Ascending aorta (tissue), 2 donors: ENCODE results near the gene DYNC1LI2. TPM values are rescaled to one million over a fixed set of nuclear protein-coding genes. Genes with fewer than 3 reads are reported as not detected.

Experiments
- DNase-seq, 2 donors: peaks; one replicate each; pipeline ENCODE4 v3.0.0-alpha.2; 2019; ENCODE audit warnings: low spot score in 2 of 2
- H3K27ac ChIP-seq, 2 donors: fragments of 200-600 bp; sonication (generic); one replicate each; pipeline ENCODE4 v1.5.1; 2016 to 2017; ENCODE audit warnings: mild to moderate bottlenecking in 1 of 2
- H3K27me3 ChIP-seq: fragments of 200-600 bp; sonication (generic); one replicate; pipeline ENCODE4 v1.5.1; 2017
- H3K36me3 ChIP-seq, 2 donors: fragments of 200-600 bp; sonication (generic); one replicate each; pipeline ENCODE4 v1.5.1; 2016
- H3K4me1 ChIP-seq, 2 donors: fragments of 200-600 bp; sonication (generic); one replicate each; pipeline ENCODE4 v1.5.1; 2016 to 2017; ENCODE audit warnings: mild to moderate bottlenecking in 1 of 2
- H3K4me3 ChIP-seq, 2 donors: fragments of 200-600 bp; sonication (generic); one replicate each; pipeline ENCODE4 v1.5.1; 2016 to 2017; ENCODE audit warnings: mild to moderate bottlenecking in 1 of 2
- H3K9me3 ChIP-seq, 2 donors: fragments of 200-600 bp; sonication (generic); one replicate each; pipeline ENCODE4 v1.5.1; 2016
- intact Hi-C: fragments of 100-400 bp; cut with DNase I; formaldehyde crosslinking; loops from one replicate; pipeline ENCODE4 v1.15.1; 2023
- total RNA-seq: library from RNA; depleted of rRNA; stranded (reverse); fragments of >200 nt; gene quantifications from one replicate; pipeline ENCODE4 v1.1.0, GENCODE V29; 2016
- TF ChIP-seq, protein P1 (sequence below), 3 experiments: fragments of 200-600 bp in 2 of 3; fragments of 450-650 bp in 1 of 3; sonication (generic) in 2 of 3; IDR thresholded peaks; one replicate each; pipeline ENCODE4 v1.5.1; 2016 to 2019; ENCODE audit warnings: antibody characterized with exemption in 3 of 3, mild to moderate bottlenecking in 1 of 3, moderate library complexity in 1 of 3

DYNC1LI2 gene
- total RNA-seq, 1 donor from 2014 or later, result 99.7 TPM

GRCh38 chr16:66720766-66721165, 30.6 kb downstream of the DYNC1LI2 start:
- Histone ChIP-seq H3K36me3 (peaks cover 45 to 56% of the 10 kb centered on the region in 2 donors), H3K9me3 (no peaks in the 10 kb centered on the region), H3K4me3 (no peak overlapping the region), H3K27ac (no peak overlapping the region), H3K27me3 (no peaks in the 10 kb centered on the region), H3K4me1 (no peaks in the 10 kb centered on the region)
- DNase-seq, result no peak
- TF ChIP-seq, protein P1, sequence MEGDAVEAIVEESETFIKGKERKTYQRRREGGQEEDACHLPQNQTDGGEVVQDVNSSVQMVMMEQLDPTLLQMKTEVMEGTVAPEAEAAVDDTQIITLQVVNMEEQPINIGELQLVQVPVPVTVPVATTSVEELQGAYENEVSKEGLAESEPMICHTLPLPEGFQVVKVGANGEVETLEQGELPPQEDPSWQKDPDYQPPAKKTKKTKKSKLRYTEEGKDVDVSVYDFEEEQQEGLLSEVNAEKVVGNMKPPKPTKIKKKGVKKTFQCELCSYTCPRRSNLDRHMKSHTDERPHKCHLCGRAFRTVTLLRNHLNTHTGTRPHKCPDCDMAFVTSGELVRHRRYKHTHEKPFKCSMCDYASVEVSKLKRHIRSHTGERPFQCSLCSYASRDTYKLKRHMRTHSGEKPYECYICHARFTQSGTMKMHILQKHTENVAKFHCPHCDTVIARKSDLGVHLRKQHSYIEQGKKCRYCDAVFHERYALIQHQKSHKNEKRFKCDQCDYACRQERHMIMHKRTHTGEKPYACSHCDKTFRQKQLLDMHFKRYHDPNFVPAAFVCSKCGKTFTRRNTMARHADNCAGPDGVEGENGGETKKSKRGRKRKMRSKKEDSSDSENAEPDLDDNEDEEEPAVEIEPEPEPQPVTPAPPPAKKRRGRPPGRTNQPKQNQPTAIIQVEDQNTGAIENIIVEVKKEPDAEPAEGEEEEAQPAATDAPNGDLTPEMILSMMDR (IDR thresholded peaks at IDR 0.05), result no peak
- intact Hi-C loops, result no loop called here

DNA sequence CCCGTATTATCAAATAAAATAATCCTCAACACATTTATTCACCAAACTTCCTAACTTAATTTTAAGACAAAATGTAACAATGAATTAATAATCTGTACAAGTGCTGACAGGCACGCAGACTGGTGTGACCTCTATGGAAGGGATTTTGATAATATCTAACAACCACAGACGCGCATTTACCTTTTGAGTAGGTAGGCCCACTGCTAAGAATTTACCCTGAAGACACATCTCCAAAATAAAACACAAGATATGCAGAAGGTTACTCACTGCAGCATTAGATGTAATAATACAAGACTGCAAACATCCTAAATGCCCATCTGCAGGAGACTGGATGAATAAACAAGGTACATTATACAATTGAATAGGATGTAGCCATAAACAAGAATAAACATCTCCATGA, 32.2 kb downstream of the DYNC1LI2 start:
- Histone ChIP-seq H3K9me3 (no peaks in the 10 kb centered on the region), H3K27me3 (no peaks in the 10 kb centered on the region), H3K4me3 (no peak overlapping the region), H3K27ac (no peak overlapping the region), H3K36me3 (peaks cover 30 to 41% of the 10 kb centered on the region in 2 donors), H3K4me1 (no peaks in the 10 kb centered on the region)
- TF ChIP-seq, protein P1 (IDR thresholded peaks at IDR 0.05), result no peak
- DNase-seq, result no peak
- intact Hi-C loops, result no loop called here

- H3K27ac ChIP-seq, result no peak overlapping the region
- no peaks in the 10 kb centered on the region for H3K27me3 ChIP-seq
- H3K4me3 ChIP-seq, result no peak overlapping the region
- H3K4me1 ChIP-seq, result peaks cover 0 to 2% of the 10 kb centered on the region in 2 donors
- no peak for DNase-seq
- peaks cover 15 to 26% of the 10 kb centered on the region in 2 donors for H3K36me3 ChIP-seq
- no peaks in the 10 kb centered on the region for H3K9me3 ChIP-seq
- intact Hi-C loops, result no loop called here
- TF ChIP-seq, protein P1 (IDR thresholded peaks at IDR 0.05), result no peak
These were observed 33.6 kb downstream of the DYNC1LI2 start for GRCh38 chr16:66717776-66718175.

GRCh38 chr16:66717112-66717675, 34.2 kb downstream of the DYNC1LI2 start:
- H3K27me3 ChIP-seq, result no peaks in the 10 kb centered on the region
- intact Hi-C loops, result no loop called here
- TF ChIP-seq, protein P1 (IDR thresholded peaks at IDR 0.05), result peak in 1 of 3 experiments; percentile 7
- peaks cover 0 to 2% of the 10 kb centered on the region in 2 donors for H3K4me1 ChIP-seq
- H3K4me3 ChIP-seq, result no peak overlapping the region
- DNase-seq, result no peak
- no peak overlapping the region for H3K27ac ChIP-seq
- peaks cover 9 to 20% of the 10 kb centered on the region in 2 donors for H3K36me3 ChIP-seq
- H3K9me3 ChIP-seq, result no peaks in the 10 kb centered on the region

GRCh38 chr16:66714654-66715307, 36.6 kb downstream of the DYNC1LI2 start:
- Histone ChIP-seq H3K9me3 (no peaks in the 10 kb centered on the region), H3K36me3 (peaks cover 9 to 12% of the 10 kb centered on the region in 2 donors), H3K4me1 (peaks cover 0 to 2% of the 10 kb centered on the region in 2 donors), H3K27ac (no peak overlapping the region), H3K4me3 (no peak overlapping the region), H3K27me3 (no peaks in the 10 kb centered on the region)
- TF ChIP-seq, protein P1 (IDR thresholded peaks at IDR 0.05), result no peak
- no peak for DNase-seq
- intact Hi-C loops, result no loop called here
